Neural cell (in vitro differentiated cells): ENCODE measurements around the gene KSR2. TPM values are rescaled to one million over a fixed set of nuclear protein-coding genes. Genes with fewer than 3 reads are reported as not detected.

Experiments used
- H2AFZ ChIP-seq: fragments of 200-600, 300-800 bp; sonication (generic), shearing (Covaris generic); 2 replicates; pipeline ENCODE4 v1.6.0; 2014; ENCODE audit warnings: low read depth, mild to moderate bottlenecking, antibody characterized with exemption, low read length, moderate library complexity
- H3F3A ChIP-seq: fragments of 200-600 bp; shearing (Covaris generic); 2 replicates; pipeline ENCODE4 v1.6.1; 2016; ENCODE audit warnings: mild to moderate bottlenecking, moderate library complexity, mixed read lengths, antibody characterized with exemption, low read length; ENCODE audit not compliant: insufficient read depth, poor library complexity, severe bottlenecking
- H3K27ac ChIP-seq: fragments of 200-600, 300-800 bp; sonication (generic), shearing (Covaris generic); 2 replicates; pipeline ENCODE4 v1.5.1; 2014; ENCODE audit warnings: mild to moderate bottlenecking, low read length, moderate library complexity
- H3K27me3 ChIP-seq: fragments of 300-800, 200-600 bp; sonication (generic), shearing (Covaris generic); 2 replicates; pipeline ENCODE4 v1.6.0; 2014; ENCODE audit warnings: mild to moderate bottlenecking, low read depth, low read length, moderate library complexity; ENCODE audit not compliant: insufficient read depth
- H3K36me3 ChIP-seq: fragments of 300-800, 200-600 bp; sonication (generic), shearing (Covaris generic); 2 replicates; pipeline ENCODE4 v1.5.1; 2014; ENCODE audit warnings: mild to moderate bottlenecking, antibody characterized with exemption, low read length, moderate library complexity; ENCODE audit not compliant: insufficient read depth
- H3K4me2 ChIP-seq: fragments of 300-800, 200-600 bp; sonication (generic), shearing (Covaris generic); 2 replicates; pipeline ENCODE4 v1.6.0; 2014; ENCODE audit warnings: mild to moderate bottlenecking, low read length
- H3K4me3 ChIP-seq: fragments of 300-800, 200-600 bp; sonication (generic), shearing (Covaris generic); 2 replicates; pipeline ENCODE4 v1.5.1; 2014; ENCODE audit warnings: mild to moderate bottlenecking, low read length, moderate library complexity
- H3K79me2 ChIP-seq: fragments of 200-600 bp; shearing (Covaris generic); replicated peaks from 2 replicates; pipeline ENCODE4 v1.6.0; 2014; ENCODE audit warnings: mild to moderate bottlenecking, low read length, moderate library complexity; ENCODE audit not compliant: insufficient read depth
- H3K9ac ChIP-seq: fragments of 300-800, 200-600 bp; sonication (generic), shearing (Covaris generic); 2 replicates; pipeline ENCODE4 v1.6.1; 2016; ENCODE audit warnings: mild to moderate bottlenecking, low read length, mixed read lengths
- H3K9me2 ChIP-seq: fragments of 200-600 bp; shearing (Covaris generic); 2 replicates; pipeline ENCODE4 v1.6.1; 2016; ENCODE audit warnings: mild to moderate bottlenecking, low read length, mixed read lengths; ENCODE audit not compliant: insufficient read depth
- H3K9me3 ChIP-seq: fragments of 200-600, 300-800 bp; sonication (generic), shearing (Covaris generic); 2 replicates; pipeline ENCODE4 v1.6.1; 2016; ENCODE audit warnings: mild to moderate bottlenecking, mixed run types, low read length, moderate library complexity, mixed read lengths
- H4K20me1 ChIP-seq: fragments of 200-600 bp; shearing (Covaris generic); 2 replicates; pipeline ENCODE4 v1.6.1; 2016; ENCODE audit warnings: mild to moderate bottlenecking, mixed run types; ENCODE audit not compliant: insufficient read depth
- CTCF ChIP-seq: fragments of 450-650 bp; IDR thresholded peaks from 2 replicates; pipeline ENCODE4 v1.5.1; 2014; ENCODE audit warnings: antibody characterized with exemption, mild to moderate bottlenecking, moderate library complexity; ENCODE audit not compliant: poor library complexity, severe bottlenecking
- EP300 ChIP-seq: fragments of 450-650 bp; conservative IDR thresholded peaks from 2 replicates; pipeline ENCODE4 v1.6.1; 2014; ENCODE audit warnings: antibody characterized with exemption, mild to moderate bottlenecking, moderate library complexity; ENCODE audit not compliant: poor library complexity, severe bottlenecking
- EZH2 ChIP-seq: fragments of 200-600, 300-800 bp; shearing (Covaris generic), sonication (generic); IDR thresholded peaks from 2 replicates; pipeline ENCODE4 v1.6.1; 2014; ENCODE audit warnings: antibody characterized with exemption, low read length, borderline replicate concordance, mild to moderate bottlenecking; ENCODE audit not compliant: insufficient read depth, poor library complexity, severe bottlenecking
- MXI1 ChIP-seq: fragments of 450-650 bp; conservative IDR thresholded peaks from 2 replicates; pipeline ENCODE4 v1.6.1; 2014; ENCODE audit warnings: antibody characterized with exemption, mild to moderate bottlenecking; ENCODE audit not compliant: poor library complexity, severe bottlenecking
- POLR2AphosphoS5 ChIP-seq: IDR thresholded peaks from 2 replicates; pipeline ENCODE4 v1.6.1; 2012
- RAD21 ChIP-seq: fragments of 450-650 bp; conservative IDR thresholded peaks from 2 replicates; pipeline ENCODE4 v1.6.1; 2014; ENCODE audit warnings: antibody characterized with exemption, mild to moderate bottlenecking, moderate library complexity
- REST ChIP-seq: IDR thresholded peaks from 2 replicates; pipeline ENCODE4 v1.6.1; 2012; ENCODE audit warnings: borderline replicate concordance
- SMC3 ChIP-seq: fragments of 450-650 bp; conservative IDR thresholded peaks from 2 replicates; pipeline ENCODE4 v1.6.1; 2014; ENCODE audit warnings: antibody characterized with exemption, mild to moderate bottlenecking, moderate library complexity; ENCODE audit not compliant: poor library complexity
- TAF1 ChIP-seq: IDR thresholded peaks from 2 replicates; pipeline ENCODE4 v1.6.1; 2012; ENCODE audit warnings: low read depth
- polyA plus RNA-seq: library from polyadenylated mRNA; depleted of rRNA; stranded (reverse); fragments of >200 nt; gene quantifications from 2 replicates; pipeline ENCODE4 v1.2.3, GENCODE V29; 2014

KSR2 gene
- polyA plus RNA-seq, 1 donor from 2014 or later = 3.0 TPM

GRCh38 chr12:117490130-117490529 is 478.7 kb downstream of the KSR2 start:
- no peak overlapping the region for H3K27ac ChIP-seq
- no peak overlapping the region for H2AFZ ChIP-seq
- no peaks in the 10 kb centered on the region for H3K9me2 ChIP-seq
- H3K36me3 ChIP-seq = no peaks in the 10 kb centered on the region
- no peaks in the 10 kb centered on the region for H3K9me3 ChIP-seq
- no peak overlapping the region for H3K9ac ChIP-seq
- TF ChIP-seq SMC3 = no peak
- TF ChIP-seq MXI1 = no peak
- TF ChIP-seq RAD21 = no peak
- no peak for TF ChIP-seq EP300
- no peak for TF ChIP-seq TAF1
- no peak for TF ChIP-seq EZH2
- TF ChIP-seq POLR2AphosphoS5 = no peak
- TF ChIP-seq REST = no peak
- no peak for TF ChIP-seq CTCF
- H3K4me2 ChIP-seq = no peak overlapping the region
- H4K20me1 ChIP-seq = no peaks in the 10 kb centered on the region
- H3K79me2 ChIP-seq = no peaks in the 10 kb centered on the region
- H3F3A ChIP-seq = no peaks in the 10 kb centered on the region
- no peak overlapping the region for H3K4me3 ChIP-seq
- no peaks in the 10 kb centered on the region for H3K27me3 ChIP-seq

DNA sequence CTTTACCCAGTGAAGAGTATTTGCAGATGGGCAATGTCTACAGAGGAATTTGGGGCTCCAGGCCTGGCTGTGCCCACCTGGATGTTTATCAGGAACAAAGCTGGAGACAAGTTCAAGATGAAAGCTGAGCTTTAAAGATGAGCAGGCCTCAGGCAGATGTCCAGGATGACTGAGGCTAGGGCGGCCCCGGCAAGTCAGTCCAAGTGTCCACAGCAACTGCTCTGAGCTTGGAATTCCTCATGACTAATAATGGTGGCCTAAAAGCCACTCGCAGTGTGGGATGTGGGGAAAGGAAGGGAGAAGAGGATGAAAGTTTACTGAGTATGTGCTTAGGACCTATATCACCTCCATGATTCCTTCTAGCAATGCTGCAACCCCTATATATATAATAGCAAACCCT is 479.1 kb downstream of the KSR2 start:
- H2AFZ ChIP-seq = no peak overlapping the region
- no peaks in the 10 kb centered on the region for H3K79me2 ChIP-seq
- no peak overlapping the region for H3K4me3 ChIP-seq
- peaks cover 2% of the 10 kb centered on the region for H3K36me3 ChIP-seq
- no peak overlapping the region for H3K4me2 ChIP-seq
- H3K27ac ChIP-seq = no peak overlapping the region
- H3K9ac ChIP-seq = no peak overlapping the region
- no peaks in the 10 kb centered on the region for H3K27me3 ChIP-seq
- no peaks in the 10 kb centered on the region for H3F3A ChIP-seq
- H4K20me1 ChIP-seq = no peaks in the 10 kb centered on the region
- H3K9me3 ChIP-seq = no peaks in the 10 kb centered on the region
- TF ChIP-seq EP300 (no peak), TAF1 (no peak)
- no peaks in the 10 kb centered on the region for H3K9me2 ChIP-seq
